Measurements from ENCODE around the gene INHBC.

- no peak for TF ChIP-seq CTCF (conservative IDR thresholded peaks at IDR 0.05; ENCODE audit: low read depth, low read length)
- no peak for TF ChIP-seq EZH2 (IDR thresholded peaks at IDR 0.05; ENCODE audit: low read length, unreplicated experiment)
- TF ChIP-seq EZH2phosphoT487 (IDR thresholded peaks at IDR 0.05; ENCODE audit: borderline replicate concordance, low read length): no peak
Measured at GRCh38 chr12:57401165-57401564, 33.4 kb upstream of the INHBC start.

Measured in PC-3 (cell line).